ENCODE results near the gene C1GALT1C1.

C1GALT1C1 gene

DNA sequence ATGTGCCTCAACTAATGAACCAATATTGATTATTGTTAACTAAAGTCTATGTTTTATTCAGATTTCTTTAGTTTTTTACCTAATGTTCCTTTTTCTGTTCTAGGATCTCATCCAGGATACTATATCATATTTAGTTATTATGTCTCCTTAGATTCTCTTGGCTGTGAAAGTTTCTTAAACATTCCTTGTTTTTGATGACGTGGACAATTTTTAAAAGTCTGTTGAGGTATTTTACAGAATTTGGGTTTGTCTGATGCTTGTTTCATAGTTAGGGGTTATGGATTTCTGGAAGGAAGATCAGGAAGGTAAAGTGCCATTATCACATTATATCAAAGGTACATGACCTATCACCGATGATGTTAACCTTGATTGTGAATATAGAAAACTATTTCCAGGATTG, 44.2 kb downstream of the C1GALT1C1 start:
- DNase-seq (ENCODE audit: low read depth in 2 of 2) = no peak

All from stimulated activated CD4-positive, alpha-beta T cell treated with anti-CD3 and anti-CD28 coated beads, Interleukin-4, amount 100 ng/mL, for 48 hours (primary cell).